Right lobe of liver (tissue), 6 donors: ENCODE results near the gene CIAO1. TPM values are rescaled to one million over a fixed set of nuclear protein-coding genes. Genes with fewer than 3 reads are reported as not detected.
A peak's percentile ranks its signal among the peaks of the same experiment; 100 is the strongest.

Experiments used
- ATAC-seq, 4 donors: fragments of 200-7000 bp; cut with Tn5 transposase; one replicate each; pipeline ENCODE4 v1.9.1; 2020; ENCODE audit warnings: mild to moderate bottlenecking in 4 of 4, moderate library complexity in 4 of 4
- DNase-seq, 3 donors: peaks; one replicate each; pipeline ENCODE4 v3.0.0-alpha.2; 2020
- H3K27ac ChIP-seq, 3 donors: fragments of 200-600 bp; one replicate each; pipeline ENCODE4 v1.8.0; 2022
- H3K27me3 ChIP-seq, 2 donors: fragments of 200-600 bp; one replicate each; pipeline ENCODE4 v1.8.0; 2022
- H3K36me3 ChIP-seq, 4 donors: fragments of 200-600 bp; sonication (generic) in 1 of 4; one replicate each; pipeline versions ENCODE4 v1.5.1 to v1.8.0; 2017 to 2022; ENCODE audit warnings: control low read depth in 1 of 4
- H3K4me1 ChIP-seq, 4 donors: fragments of 200-600 bp; sonication (generic) in 1 of 4; one replicate each; pipeline versions ENCODE4 v1.5.1 to v1.8.0; 2017 to 2022; ENCODE audit warnings: control low read depth in 1 of 4
- H3K4me3 ChIP-seq, 3 donors: fragments of 200-600 bp; one replicate each; pipeline ENCODE4 v1.8.0; 2022
- H3K9me3 ChIP-seq, 4 donors: fragments of 200-600 bp; sonication (generic) in 1 of 4; one replicate each; pipeline versions ENCODE4 v1.5.1 to v1.8.0; 2017 to 2022; ENCODE audit warnings: control low read depth in 1 of 4
- CTCF ChIP-seq, 4 donors: fragments of 200-600 bp in 3 of 4; fragments of 450-650 bp in 1 of 4; IDR thresholded peaks; one replicate each; pipeline versions ENCODE4 v1.5.1 to v1.8.0; 2016 to 2022; ENCODE audit warnings: antibody characterized with exemption in 4 of 4, mild to moderate bottlenecking in 2 of 4
- POLR2A ChIP-seq: fragments of 450-650 bp; IDR thresholded peaks from one replicate; pipeline ENCODE4 v1.6.1; 2017; ENCODE audit warnings: antibody characterized with exemption, mild to moderate bottlenecking
- WGBS: methylation state at CpG from one replicate; pipeline ENCODE4 v1.1.6; 2018; ENCODE audit warnings: low coverage, low lambda C conversion rate; ENCODE audit not compliant: insufficient coverage; ENCODE audit errors: missing lambda C conversion rate; 5-methylcytosine and 5-hydroxymethylcytosine counted together
- intact Hi-C, 2 donors: fragments of 100-400 bp; cut with DNase I; formaldehyde crosslinking; loops; one replicate each; pipeline versions ENCODE4 v1.11.2 to v1.14.1; 2022
- total RNA-seq, 6 experiments: library from RNA; depleted of rRNA in 2 of 6; stranded (reverse); fragments of >200 nt in 2 of 6; fragmentation: NEBNext Ultra II Directional in 3 of 6; extraction: Animal tissue kit (Norgen Biotek cat#: 25700) in 3 of 6; gene quantifications; one replicate each; pipeline versions ENCODE4 v1.1.0 to v1.2.4, GENCODE V29; 2016 to 2023
- donor health status: DM: no; HTN: yes; CAD: no.
- donor health status: DM: no; HTN: no; CAD: no.
- donor health status: DM: no; HTN: no; CAD: no.
- donor health status: DM: no; HTN: yes; CAD: no.
- donor health status: DM: no; HTN: yes; CAD: no.

CIAO1 gene
- total RNA-seq, 6 experiments from 2014 or later = 39.8 to 80.3 (median 45.0) TPM

GRCh38 chr2:96258166-96259022 lies 7.6 kb upstream of the CIAO1 start:
- WGBS = 79% methylated on average over 3 of the region's 7 CpGs
- H3K27me3 ChIP-seq = no peaks in the 10 kb centered on the region
- no peak for DNase-seq
- TF ChIP-seq CTCF (IDR thresholded peaks at IDR 0.05) (no peak), POLR2A (no peak)
- no peaks in the 10 kb centered on the region for H3K9me3 ChIP-seq
- H3K36me3 ChIP-seq = peaks cover 0 to 30% (median 13%) of the 10 kb centered on the region in 4 donors
- H3K27ac ChIP-seq = peak overlapping the region; percentile 16 to 87 (median 29)
- peaks cover 0 to 57% (median 32%) of the 10 kb centered on the region in 4 donors for H3K4me1 ChIP-seq
- no peak for ATAC-seq
- H3K4me3 ChIP-seq = no peak overlapping the region
- intact Hi-C loops = no loop called here

GRCh38 chr2:96259497-96259921 lies 6.5 kb upstream of the CIAO1 start:
- H3K27me3 ChIP-seq = no peaks in the 10 kb centered on the region
- peaks cover 0 to 66% (median 34%) of the 10 kb centered on the region in 4 donors for H3K4me1 ChIP-seq
- ATAC-seq = peak; percentile 2 to 16 (median 8)
- no peak for DNase-seq
- TF ChIP-seq CTCF (IDR thresholded peaks at IDR 0.05) (no peak), POLR2A (no peak)
- H3K36me3 ChIP-seq = peaks cover 0 to 20% (median 7%) of the 10 kb centered on the region in 4 donors
- H3K4me3 ChIP-seq = no peak overlapping the region
- intact Hi-C loops = no loop called here
- 17% methylated on average over 1 of the region's 5 CpGs for WGBS
- H3K9me3 ChIP-seq = no peaks in the 10 kb centered on the region
- H3K27ac ChIP-seq = peak overlapping the region; percentile 80 to 91 (median 87)

GRCh38 chr2:96260387-96261260 lies 5.4 kb upstream of the CIAO1 start:
- TF ChIP-seq CTCF (IDR thresholded peaks at IDR 0.05) (peak in 3 of 4 donors; percentile 27 to 43 (median 32)), POLR2A (peak; percentile 70)
- ATAC-seq (peak; percentile 81 to 92 (median 86)), DNase-seq (peak; percentile 64 to 89 (median 78))
- intact Hi-C loops = no loop called here
- H3K4me1 ChIP-seq = peaks cover 0 to 71% (median 35%) of the 10 kb centered on the region in 4 donors
- peaks cover 0 to 9% (median 1%) of the 10 kb centered on the region in 4 donors for H3K36me3 ChIP-seq
- no peaks in the 10 kb centered on the region for H3K27me3 ChIP-seq
- H3K4me3 ChIP-seq = no peak overlapping the region
- no peaks in the 10 kb centered on the region for H3K9me3 ChIP-seq
- whole genome bisulfite sequencing = 25% methylated on average over 9 of the region's 10 CpGs
- peak overlapping the region; percentile 80 to 91 (median 87) for H3K27ac ChIP-seq

GRCh38 chr2:96261328-96262003 lies 4.6 kb upstream of the CIAO1 start:
- DNase-seq (no peak), ATAC-seq (peak in 3 of 4 donors; percentile 12 to 35 (median 13))
- H3K27me3 ChIP-seq = no peaks in the 10 kb centered on the region
- H3K27ac ChIP-seq = peak overlapping the region; percentile 80 to 91 (median 87)
- H3K36me3 ChIP-seq = peaks cover 0 to under 1% (median 0%) of the 10 kb centered on the region in 4 donors
- peak overlapping the region in 1 of 3 donors; percentile 11 for H3K4me3 ChIP-seq
- peaks cover 0 to 71% (median 35%) of the 10 kb centered on the region in 4 donors for H3K4me1 ChIP-seq
- TF ChIP-seq CTCF (IDR thresholded peaks at IDR 0.05) (no peak), POLR2A (no peak)
- WGBS = 34% methylated on average over 4 of the region's 6 CpGs
- H3K9me3 ChIP-seq = no peaks in the 10 kb centered on the region
- intact Hi-C loops = no loop called here
